HG03571 (cell line): ENCODE results near the gene NPFF.
"Not testable (repeated sequence)": the region's sequence is repeated elsewhere in the genome, so short reads cannot be mapped to it uniquely, and the experiment has no call there.

Experiments
- ATAC-seq: cut with Tn5 transposase; IDR thresholded peaks from one replicate; pipeline ENCODE4 v1.9.1; 2021; ENCODE audit not compliant: unreplicated experiment

Gene NPFF

GRCh38 chr12:53496752-53497032 lies 10.6 kb downstream of the NPFF start:
- ATAC-seq, result no peak

GRCh38 chr12:53495903-53496751 lies 11.2 kb downstream of the NPFF start:
- ATAC-seq, result no peak

DNA sequence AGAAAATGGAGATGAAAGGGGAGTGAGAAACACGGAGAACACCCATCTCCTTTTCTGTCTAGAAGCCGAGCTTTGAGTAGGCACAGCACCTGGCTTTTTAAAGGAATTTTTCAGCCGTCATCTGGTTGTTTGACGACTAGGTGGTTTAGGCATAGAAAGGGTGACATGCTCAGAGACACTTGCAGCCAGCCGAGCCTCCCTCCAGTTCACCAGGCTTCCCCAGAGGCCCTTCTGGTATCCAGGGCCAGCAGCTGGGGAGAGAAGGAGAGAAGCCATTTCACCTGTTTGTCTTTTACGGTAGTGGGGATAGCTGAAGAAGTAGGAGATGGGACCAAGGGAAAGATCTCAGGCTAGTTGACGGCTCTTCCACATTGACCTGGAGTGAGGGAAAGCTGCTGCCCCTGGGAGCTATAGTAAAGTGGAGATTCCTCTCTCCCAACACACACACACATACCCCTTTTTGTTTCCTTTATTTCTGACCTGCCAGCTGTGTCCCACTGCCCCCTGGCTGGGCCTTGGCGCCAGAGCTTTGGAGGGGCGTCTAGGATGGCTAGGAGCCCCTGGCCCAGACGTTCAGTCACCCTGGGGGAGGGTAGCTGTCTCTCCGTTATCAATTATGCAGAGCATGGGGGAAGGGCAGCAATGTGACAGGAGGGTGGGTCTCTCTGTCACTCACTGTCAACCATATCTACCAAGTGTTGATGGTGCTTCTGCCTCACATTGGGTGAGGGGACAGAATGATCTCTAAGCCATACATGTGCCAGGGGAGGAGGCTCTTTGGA lies 13.5 kb downstream of the NPFF start:
- no peak for ATAC-seq

DNA sequence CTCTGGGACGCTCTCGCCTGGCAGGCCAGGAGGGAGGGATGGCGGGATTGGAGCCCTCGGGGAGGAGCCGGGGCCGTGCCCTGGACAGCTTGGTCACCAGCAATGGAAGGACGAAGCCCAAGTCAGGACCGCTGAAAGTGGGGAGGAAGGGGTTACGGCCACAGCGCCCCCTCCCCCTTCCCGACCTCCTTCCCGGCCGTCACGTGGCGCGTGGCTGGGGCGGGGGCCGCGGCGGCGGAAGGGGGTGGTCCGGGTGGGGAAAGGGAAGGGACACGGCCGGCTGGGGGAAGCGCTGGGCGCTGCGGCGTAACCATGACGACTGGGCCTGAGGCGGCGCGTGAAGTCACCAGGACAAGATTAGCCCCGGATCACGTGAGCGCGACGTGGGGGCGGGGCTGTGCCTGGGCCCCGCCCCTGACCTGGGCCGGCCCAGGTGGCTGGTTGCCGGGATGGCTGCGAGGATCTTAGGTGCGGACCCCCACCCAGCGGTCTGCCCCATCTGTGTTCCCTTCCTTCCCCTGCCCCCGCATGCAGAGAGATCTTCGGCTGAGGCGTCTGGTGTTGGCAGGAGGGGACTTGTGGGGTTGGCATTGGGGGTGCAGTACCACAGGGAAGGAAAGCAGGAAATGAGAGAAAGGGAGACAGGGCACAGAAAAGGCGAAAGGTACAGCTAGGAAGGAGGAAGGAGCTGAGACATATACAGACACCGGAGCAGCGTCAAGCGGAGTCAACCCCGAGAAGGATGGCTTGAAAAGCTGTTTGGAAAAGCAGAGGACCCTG lies 14.3 kb downstream of the NPFF start:
- ATAC-seq, result peak; percentile 89

- no peak for ATAC-seq
Observed at GRCh38 chr12:53492188-53492587, 15.1 kb downstream of the NPFF start.

DNA sequence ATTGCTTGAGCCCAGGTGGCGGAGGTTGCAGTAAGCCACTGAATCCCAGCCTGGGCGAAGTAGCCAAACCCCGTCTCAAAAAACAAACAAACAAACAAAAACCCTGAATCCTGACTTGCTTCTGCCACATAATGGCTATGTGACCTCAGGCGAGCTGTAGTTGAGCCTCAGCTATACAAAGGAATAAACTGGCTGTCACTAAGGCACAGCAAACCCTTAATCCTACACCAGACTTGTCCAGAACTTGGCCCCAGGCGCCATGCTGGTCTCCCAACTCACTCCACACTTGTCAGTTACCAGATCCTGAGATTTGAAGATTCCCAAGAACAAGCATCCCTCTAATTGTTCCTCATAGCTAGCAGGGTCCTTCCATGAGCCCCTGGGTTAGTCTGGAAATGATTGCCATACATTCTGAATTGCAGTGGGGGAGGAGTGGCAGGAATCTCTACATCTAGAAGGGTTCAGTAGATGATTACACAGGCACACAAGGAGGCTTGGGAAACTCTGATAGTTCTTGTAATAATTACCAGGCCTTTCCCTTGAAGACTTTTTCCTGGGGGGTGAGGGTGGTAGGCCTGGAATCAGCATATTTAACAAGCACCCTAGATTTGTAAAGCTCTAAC lies 17.9 kb downstream of the NPFF start:
- ATAC-seq, result no peak

GRCh38 chr12:53486736-53487487 lies 20.4 kb downstream of the NPFF start:
- no peak for ATAC-seq

GRCh38 chr12:53485955-53486735 lies 21.1 kb downstream of the NPFF start:
- ATAC-seq, result no peak

DNA sequence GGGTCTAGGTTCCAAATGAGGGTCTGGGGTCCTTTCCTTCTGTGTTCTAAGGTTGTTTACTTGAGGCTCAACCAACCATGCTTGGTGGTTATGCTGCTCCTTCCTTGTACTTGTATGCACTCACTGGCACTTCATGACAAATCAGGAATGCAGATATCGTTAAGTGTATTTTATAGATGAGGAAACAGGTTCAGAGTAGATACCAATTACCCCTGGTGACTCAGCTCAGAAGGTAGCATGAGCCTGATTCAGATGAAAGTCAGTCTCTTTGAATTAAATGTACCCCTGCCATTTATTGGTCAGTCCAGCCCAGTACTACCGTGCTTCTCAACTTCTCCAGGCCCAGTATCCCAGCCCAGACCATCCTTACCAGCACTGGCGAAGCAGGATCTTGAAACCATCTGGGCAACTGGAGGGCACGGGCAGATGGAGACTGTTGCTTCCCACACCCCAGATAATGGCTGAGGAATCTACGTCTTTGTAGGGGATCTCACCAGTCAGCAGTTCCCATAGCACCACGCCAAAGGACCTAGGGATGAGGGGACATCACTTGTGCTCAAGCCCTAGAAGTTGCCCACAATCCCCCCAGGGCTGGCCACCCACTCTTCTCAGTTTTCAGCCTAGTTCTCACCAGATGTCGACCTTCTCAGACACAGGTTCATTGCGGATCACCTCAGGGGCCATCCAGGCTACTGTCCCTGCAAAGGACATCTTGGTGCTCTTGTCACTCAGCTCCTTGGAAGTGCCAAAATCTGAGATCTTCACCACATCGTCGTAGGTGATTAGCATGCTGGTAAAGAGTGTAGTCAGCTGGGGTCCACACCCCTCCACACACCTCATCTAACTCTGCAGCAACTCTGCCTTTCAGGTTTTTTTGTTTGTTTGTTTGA lies 22.4 kb downstream of the NPFF start:
- no peak for ATAC-seq

DNA sequence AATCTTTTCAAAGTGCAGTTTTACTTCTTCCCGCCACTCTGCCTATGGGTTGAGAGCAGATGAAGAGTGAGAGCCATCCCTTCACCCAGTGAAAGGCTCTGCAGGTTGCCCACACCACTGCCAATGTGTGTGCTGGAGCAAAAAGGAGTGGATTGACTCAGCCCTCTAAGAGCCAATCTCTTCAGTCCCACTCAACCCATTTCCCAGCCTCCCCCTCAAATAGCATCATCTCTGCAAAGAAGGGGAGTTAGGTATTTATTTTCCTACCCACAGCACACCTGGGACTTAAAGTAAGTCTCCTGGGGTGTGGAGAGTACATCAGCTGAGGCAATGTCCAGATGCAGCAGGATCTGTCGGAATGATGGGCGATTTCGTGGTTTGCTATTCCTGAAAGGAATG lies 23.3 kb downstream of the NPFF start:
- ATAC-seq, result no peak

DNA sequence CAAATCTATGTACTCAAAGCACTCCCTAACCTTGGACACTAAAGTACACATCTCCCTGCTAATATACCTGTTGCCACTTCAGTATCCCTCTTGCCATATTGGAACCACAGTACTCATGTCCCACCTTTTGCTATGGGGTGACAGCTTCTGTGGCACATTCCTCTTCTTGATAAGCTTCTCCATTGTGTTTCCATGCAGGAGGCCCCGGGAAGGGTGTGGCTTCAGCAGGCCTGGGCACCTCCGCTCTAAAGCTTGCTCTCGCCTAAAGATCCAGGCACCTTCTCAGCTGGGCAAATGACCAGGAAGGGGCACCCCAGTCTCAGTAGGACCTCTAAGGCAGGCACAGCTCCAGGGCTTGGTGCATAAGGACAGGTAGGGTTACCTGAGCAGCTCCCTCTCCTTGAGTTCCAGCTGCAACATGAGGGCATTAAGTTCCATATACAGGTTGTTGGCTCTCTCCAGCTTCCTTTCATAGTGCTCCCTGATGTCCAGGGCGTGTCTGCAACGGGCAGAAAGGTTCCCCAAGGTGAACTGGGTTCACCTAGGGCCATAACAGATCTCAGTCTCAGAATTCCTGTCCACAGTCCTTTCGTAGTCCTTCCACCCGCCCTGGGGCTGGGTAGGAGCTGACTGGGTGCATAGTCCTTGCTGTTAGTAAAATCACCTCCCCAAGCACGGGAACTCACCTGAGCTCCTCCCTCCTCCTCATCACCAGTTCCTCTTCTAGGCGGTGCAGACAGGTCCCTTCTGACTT lies 23.9 kb downstream of the NPFF start:
- ATAC-seq, result no peak

- no peak for ATAC-seq
Observed at GRCh38 chr12:53482626-53483168, 24.6 kb downstream of the NPFF start.

DNA sequence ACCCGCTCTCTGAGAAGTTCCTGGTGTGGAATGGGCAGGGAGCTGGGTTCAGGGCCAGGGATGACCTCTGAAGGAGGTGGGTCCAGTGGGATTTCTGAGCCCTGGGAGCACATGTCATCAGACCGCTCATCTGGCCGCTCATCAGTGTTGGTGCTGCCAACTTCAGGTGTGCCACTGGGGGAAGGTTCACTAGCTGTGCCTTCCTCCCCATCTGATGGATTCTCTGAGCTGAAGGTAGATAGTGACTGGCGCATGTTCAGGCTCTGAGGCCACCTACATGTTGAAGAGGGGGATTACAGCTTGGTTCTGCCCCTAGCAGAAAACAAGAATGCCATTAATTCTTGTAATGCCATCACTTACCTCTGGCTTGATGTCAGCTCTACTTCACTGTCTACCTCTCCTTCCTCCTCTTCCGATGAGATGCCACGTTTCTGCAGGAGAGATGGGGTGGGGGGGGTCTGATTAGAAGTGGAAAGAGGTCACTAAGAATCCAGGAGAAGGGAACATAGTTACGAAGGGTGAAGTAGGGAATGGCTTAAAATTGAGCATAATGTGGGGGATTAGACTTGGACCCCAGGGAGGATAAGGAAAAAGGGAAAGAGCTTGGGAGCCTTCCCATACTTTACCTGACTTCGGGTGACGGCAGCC lies 25.2 kb downstream of the NPFF start:
- no peak for ATAC-seq

- ATAC-seq, result not testable (repeated sequence)
Observed at GRCh38 chr12:53481458-53481857, 25.8 kb downstream of the NPFF start.

DNA sequence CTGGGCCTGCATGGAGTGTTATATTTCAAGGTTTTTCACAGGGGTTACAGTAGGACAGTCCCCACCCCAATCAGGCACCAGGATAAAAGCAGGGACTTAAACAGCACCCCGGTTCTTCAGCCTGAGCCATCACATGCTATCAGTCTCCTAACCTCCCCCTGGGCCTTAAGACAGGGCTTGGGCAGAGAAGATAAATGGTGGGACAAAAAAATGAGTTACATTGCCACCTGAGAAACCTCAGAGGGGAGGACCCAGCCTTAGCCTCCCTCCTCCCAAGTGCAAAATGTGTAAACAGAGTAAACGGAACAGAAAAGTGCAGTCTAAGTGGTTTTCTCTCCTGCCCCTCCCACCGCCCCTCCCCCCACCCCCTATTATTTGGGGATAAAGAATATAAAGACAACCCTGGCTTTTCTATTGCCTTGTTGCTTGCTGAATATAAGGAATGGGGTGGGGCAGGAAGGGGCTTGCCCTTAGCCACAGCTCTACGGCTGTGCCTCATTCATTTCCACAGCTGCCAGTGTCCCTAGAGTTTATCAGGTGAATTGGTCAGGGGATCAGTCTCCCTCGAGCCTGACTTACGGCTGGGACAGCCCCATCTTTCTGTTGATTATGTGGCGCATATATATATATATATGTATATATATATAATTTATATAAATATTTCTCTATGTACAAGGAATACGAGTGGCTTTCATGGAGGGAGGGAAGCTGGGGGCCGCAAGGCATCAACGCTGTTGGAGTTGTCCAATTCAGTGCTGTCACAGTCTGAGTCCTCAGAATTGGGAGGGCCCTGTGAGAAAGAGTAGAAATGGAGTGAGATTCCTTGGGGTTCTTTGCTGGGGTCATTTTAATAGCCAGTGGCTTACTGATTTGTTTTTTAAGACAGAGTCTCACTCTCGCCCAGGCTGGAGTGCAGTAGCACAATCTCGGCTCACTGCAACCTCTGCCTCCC lies 26.5 kb downstream of the NPFF start:
- ATAC-seq, result no peak

GRCh38 chr12:53479331-53479730 lies 28.0 kb downstream of the NPFF start:
- no peak for ATAC-seq
